Activated CD4-positive, CD25-positive, alpha-beta regulatory T cell treated with anti-CD3 and anti-CD28 coated beads, Interleukin-2, amount 50 U/mL, for 24 hours (primary cell): Measurements from ENCODE around the gene SLC28A3.
"Not testable (repeated sequence)": the region's sequence is repeated elsewhere in the genome, so short reads cannot be mapped to it uniquely, and the experiment has no call there.

Experiments
- ATAC-seq, 2 donors: fragments of 150-1000 bp; cut with Tn5 transposase; one replicate each; pipeline ENCODE4 v1.10.0; 2021; ENCODE audit warnings: mild to moderate bottlenecking in 1 of 2, moderate library complexity in 1 of 2

Gene SLC28A3

GRCh38 chr9:84340535-84340934, at the start of gene SLC28A3:
Gene SLC28A3, minus strand, starts transcription at chr9:84340758. Its CDS starts 125 bp downstream, at chr9:84340633.
- no peak for ATAC-seq

- not testable (repeated sequence) for ATAC-seq
Measured at GRCh38 chr9:84390254-84390653, 49.7 kb upstream of the SLC28A3 start.

GRCh38 chr9:84387821-84388220, 47.3 kb upstream of the SLC28A3 start:
- ATAC-seq = no peak

- ATAC-seq = no peak
Measured at GRCh38 chr9:84386753-84387152, 46.2 kb upstream of the SLC28A3 start.

GRCh38 chr9:84385386-84386040, 45.0 kb upstream of the SLC28A3 start:
- no peak for ATAC-seq

- ATAC-seq = no peak
Measured at GRCh38 chr9:84384617-84385016, 44.1 kb upstream of the SLC28A3 start.

- no peak for ATAC-seq
Measured at GRCh38 chr9:84383178-84383577, 42.6 kb upstream of the SLC28A3 start.

GRCh38 chr9:84382720-84383119, 42.2 kb upstream of the SLC28A3 start:
- ATAC-seq = no peak

GRCh38 chr9:84381508-84381907, 41.0 kb upstream of the SLC28A3 start:
- no peak for ATAC-seq

- no peak for ATAC-seq
Measured at GRCh38 chr9:84379740-84380139, 39.2 kb upstream of the SLC28A3 start.

GRCh38 chr9:84375954-84376353, 35.4 kb upstream of the SLC28A3 start:
- ATAC-seq = no peak

GRCh38 chr9:84374516-84374915, 34.0 kb upstream of the SLC28A3 start:
- ATAC-seq = no peak

GRCh38 chr9:84374013-84374412, 33.5 kb upstream of the SLC28A3 start:
- ATAC-seq = no peak

GRCh38 chr9:84371737-84372136, 31.2 kb upstream of the SLC28A3 start:
- no peak for ATAC-seq

GRCh38 chr9:84368601-84369000, 28.0 kb upstream of the SLC28A3 start:
- no peak for ATAC-seq

GRCh38 chr9:84367726-84368125, 27.2 kb upstream of the SLC28A3 start:
- not testable (repeated sequence) for ATAC-seq

GRCh38 chr9:84366683-84367082, 26.1 kb upstream of the SLC28A3 start:
- ATAC-seq = no peak

GRCh38 chr9:84364894-84365490, 24.4 kb upstream of the SLC28A3 start:
- not testable (repeated sequence) for ATAC-seq

- no peak for ATAC-seq
Measured at GRCh38 chr9:84361645-84362044, 21.1 kb upstream of the SLC28A3 start.

GRCh38 chr9:84357275-84357674, 16.7 kb upstream of the SLC28A3 start:
- ATAC-seq = no peak

- no peak for ATAC-seq
Measured at GRCh38 chr9:84354035-84354434, 13.5 kb upstream of the SLC28A3 start.

- no peak for ATAC-seq
Measured at GRCh38 chr9:84349671-84350070, 9.1 kb upstream of the SLC28A3 start.

- ATAC-seq = no peak
Measured at GRCh38 chr9:84343111-84343521, 2.6 kb upstream of the SLC28A3 start.

- ATAC-seq = no peak
Measured at GRCh38 chr9:84339962-84340361, 596 bp downstream of the SLC28A3 start.

GRCh38 chr9:84339503-84339902, 1.1 kb downstream of the SLC28A3 start:
- ATAC-seq = no peak
